GM13977 (cell line): ENCODE measurements around the gene AGMO.

Experiments used
- DNase-seq: peaks from one replicate; pipeline ENCODE4 v3.0.0; 2012; ENCODE audit warnings: low spot score
- CTCF ChIP-seq: IDR thresholded peaks from 2 replicates; pipeline ENCODE4 v1.5.1; 2012; ENCODE audit warnings: mild to moderate bottlenecking, control low read depth; ENCODE audit not compliant: insufficient read depth; ENCODE audit errors: extremely low read depth, missing control alignments
- in situ Hi-C: fragments of 300-500 bp; cut with MboI; formaldehyde crosslinking; loops from one replicate; pipeline ENCODE4 v1.12.0; 2022; ENCODE audit warnings: low sequenced_read_pairs, low pct_unique_long_range_greater_than_20kb, mixed read lengths, inconsistent platforms; ENCODE audit not compliant: unreplicated experiment

AGMO gene

DNA sequence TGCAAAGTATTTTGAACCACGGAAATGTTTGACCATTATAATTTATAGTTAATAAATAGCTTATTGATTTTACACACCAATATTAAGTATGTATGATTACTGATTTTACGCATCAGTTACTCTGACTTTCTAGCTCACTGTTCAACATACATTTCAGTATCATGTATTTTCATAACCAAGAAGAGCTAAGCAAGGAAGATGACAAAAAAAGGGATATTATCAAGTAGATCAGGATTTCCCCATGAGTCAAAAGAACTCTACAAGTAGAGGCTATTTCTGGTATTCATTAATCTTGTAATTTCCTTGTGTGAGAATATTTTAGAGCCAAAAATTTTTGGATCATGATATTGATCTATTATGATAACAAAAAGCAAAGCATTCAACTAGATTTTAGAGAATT lies 131.6 kb downstream of the AGMO start:
- TF ChIP-seq CTCF = no peak
- no peak for DNase-seq
- in situ Hi-C loops = no loop called here

- in situ Hi-C loops = no loop called here
- TF ChIP-seq CTCF = no peak
- DNase-seq = no peak
Observed at GRCh38 chr7:15424468-15424867, 137.3 kb downstream of the AGMO start.

DNA sequence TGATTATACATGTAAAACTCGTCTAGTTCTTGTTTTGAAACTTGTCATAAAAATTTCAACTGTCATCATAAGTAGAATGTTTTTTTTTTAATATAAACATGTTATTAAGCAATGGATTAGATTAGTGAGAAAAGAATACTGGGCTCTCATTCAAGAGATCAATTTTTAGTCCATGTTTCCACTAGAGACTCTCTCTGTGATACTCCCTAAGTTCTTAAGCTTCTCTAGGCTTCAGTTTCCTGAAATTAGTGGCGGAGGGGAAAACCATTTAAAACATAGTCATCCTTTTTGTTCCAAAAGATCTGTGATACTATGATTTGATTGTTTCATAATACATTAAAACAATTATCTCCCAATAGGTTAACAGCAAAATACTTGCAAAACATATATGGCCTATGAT lies 142.2 kb downstream of the AGMO start:
- no peak for DNase-seq
- TF ChIP-seq CTCF = no peak
- in situ Hi-C loops = no loop called here

GRCh38 chr7:15418264-15418663 lies 143.6 kb downstream of the AGMO start:
- no peak for DNase-seq
- in situ Hi-C loops = no loop called here
- TF ChIP-seq CTCF = no peak

DNA sequence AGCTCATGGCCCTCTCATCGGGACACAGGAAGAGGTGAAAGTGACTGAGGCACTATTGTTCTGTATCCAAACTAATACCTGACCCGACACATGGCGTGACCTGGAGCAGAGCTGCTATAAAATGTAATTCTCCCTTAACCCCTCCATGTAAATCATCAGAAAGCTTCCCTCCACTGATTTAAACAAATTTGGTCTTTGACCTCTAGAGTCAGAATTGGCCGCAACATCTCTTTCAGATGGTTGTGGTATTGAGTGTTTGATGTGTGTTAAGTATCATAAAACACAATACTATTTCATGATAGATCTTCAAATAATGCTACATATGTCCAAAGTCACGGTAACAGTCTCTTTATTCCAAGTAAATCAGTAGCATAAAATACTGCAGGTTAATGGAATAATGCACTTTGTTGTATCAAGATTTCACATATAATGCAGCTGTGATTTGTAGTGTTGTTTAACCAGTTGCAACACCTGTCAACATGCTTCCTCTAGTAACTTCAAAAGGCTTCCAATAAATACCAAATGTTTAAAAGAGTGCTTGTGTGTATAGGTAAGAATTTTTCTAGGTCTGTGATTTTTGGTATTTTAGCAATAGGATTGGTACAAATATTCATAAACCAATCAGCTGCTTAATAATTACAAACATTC lies 144.3 kb downstream of the AGMO start:
- in situ Hi-C loops = no loop called here
- no peak for TF ChIP-seq CTCF
- no peak for DNase-seq

DNA sequence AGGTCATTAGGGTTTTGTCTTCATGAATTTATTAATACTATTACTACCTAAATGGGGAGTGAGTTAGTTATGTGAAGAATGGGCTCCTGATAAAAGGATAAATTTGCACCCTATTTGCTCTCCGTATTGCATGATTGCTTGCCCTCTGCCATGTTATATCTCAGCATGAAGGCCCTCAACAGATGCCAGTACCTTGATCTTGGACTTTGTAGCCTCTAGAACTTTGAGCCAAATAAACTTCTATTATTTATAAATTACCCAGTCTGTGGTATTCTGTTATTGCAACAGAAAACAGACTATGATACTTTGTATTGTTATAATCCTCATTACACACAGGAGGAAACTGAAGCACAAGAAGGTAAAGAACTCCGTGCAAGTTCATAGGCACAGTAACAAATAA lies 150.8 kb downstream of the AGMO start:
- DNase-seq = no peak
- no peak for TF ChIP-seq CTCF
- in situ Hi-C loops = no loop called here

GRCh38 chr7:15407910-15408309 lies 153.9 kb downstream of the AGMO start:
- no peak for TF ChIP-seq CTCF
- in situ Hi-C loops = no loop called here
- no peak for DNase-seq
